CD4-positive, alpha-beta T cell treated with Interferon gamma for 1 hour (primary cell): ENCODE measurements around the gene EFNA3.

Experiments
- DNase-seq: peaks from one replicate; pipeline ENCODE4 v3.0.0-alpha.2; 2020

The EFNA3 gene

DNA sequence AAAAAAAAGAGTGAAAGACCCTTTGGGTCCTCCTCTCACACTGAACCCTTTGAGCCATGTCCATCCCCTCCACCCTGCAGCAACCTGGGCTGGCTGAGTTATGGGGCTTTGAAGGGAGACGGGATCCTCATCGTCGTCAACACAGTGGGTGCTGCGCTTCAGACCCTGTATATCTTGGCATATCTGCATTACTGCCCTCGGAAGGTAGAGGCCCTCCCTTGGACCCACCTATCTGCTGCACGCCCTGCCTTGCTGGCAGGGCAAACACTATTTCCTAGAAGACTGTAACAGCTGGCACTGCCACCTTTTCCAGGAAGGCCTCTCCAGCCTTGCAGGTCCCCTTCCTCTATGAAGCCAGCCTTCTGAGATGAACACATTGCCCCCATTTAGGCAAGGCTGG is 58.1 kb downstream of the EFNA3 start:
- no peak for DNase-seq
